ENCODE data around the gene RGS9BP. TPM values are rescaled to one million over a fixed set of nuclear protein-coding genes. Genes with fewer than 3 reads are reported as not detected.
A peak's percentile ranks its signal among the peaks of the same experiment; 100 is the strongest.

RGS9BP gene
- total and polyA plus RNA-seq, 3 donors from 2014 or later = 0.58 to 2.4 (median 0.94) TPM

DNA sequence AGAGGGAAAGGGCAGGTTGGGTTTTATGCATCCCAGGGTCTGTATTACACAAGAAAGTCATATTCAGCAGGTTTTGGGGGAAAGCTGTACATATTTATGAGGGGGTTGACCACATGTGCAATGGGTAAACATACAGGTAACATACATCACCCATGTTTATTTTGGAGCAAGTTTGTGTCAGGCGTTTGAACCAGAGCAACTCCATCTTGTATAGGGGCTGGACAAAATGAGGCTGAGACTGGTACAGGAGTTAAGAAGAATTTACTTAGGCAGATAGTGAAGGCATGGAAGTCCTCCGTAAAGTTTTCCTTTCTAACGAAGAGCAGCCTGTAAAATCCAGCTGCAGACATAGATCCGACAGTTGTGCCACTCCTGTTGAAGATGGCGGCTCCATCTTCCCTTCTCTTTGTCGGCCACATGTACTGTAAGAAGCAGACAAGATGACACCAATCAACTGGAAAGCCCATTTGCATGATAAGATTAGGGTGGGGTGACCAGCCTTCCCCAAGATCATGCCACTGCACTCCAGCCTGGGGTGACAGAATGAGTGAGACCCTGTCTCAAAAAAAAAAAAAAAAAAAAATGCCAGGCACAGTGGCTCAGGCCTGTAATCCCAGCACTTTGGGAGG lies 11.3 kb downstream of the RGS9BP start:
- H3K9me3 ChIP-seq = no peaks in the 10 kb centered on the region
- no peak for DNase-seq
- TF ChIP-seq, protein P1, sequence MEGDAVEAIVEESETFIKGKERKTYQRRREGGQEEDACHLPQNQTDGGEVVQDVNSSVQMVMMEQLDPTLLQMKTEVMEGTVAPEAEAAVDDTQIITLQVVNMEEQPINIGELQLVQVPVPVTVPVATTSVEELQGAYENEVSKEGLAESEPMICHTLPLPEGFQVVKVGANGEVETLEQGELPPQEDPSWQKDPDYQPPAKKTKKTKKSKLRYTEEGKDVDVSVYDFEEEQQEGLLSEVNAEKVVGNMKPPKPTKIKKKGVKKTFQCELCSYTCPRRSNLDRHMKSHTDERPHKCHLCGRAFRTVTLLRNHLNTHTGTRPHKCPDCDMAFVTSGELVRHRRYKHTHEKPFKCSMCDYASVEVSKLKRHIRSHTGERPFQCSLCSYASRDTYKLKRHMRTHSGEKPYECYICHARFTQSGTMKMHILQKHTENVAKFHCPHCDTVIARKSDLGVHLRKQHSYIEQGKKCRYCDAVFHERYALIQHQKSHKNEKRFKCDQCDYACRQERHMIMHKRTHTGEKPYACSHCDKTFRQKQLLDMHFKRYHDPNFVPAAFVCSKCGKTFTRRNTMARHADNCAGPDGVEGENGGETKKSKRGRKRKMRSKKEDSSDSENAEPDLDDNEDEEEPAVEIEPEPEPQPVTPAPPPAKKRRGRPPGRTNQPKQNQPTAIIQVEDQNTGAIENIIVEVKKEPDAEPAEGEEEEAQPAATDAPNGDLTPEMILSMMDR (IDR thresholded peaks at IDR 0.05) = no peak
- no peak for TF ChIP-seq POLR2A (IDR thresholded peaks at IDR 0.05)
- H3K27ac ChIP-seq = no peak overlapping the region
- intact Hi-C loops (cut with DNase I; ENCODE audit: low total_unique reads) = no loop called here
- WGBS, 2 donors = 94% methylated on average over 6 of the region's 6 CpGs
- H3K36me3 ChIP-seq (ENCODE audit: low read depth, missing control alignments) = no peaks in the 10 kb centered on the region
- H3K4me1 ChIP-seq = peaks cover 6% of the 10 kb centered on the region
- H3K27me3 ChIP-seq = no peaks in the 10 kb centered on the region
- H3K4me3 ChIP-seq = no peak overlapping the region

GRCh38 chr19:32687681-32688080 lies 12.0 kb downstream of the RGS9BP start:
- intact Hi-C loops (cut with DNase I; ENCODE audit: low total_unique reads) = no loop called here
- no peaks in the 10 kb centered on the region for H3K9me3 ChIP-seq
- no peaks in the 10 kb centered on the region for H3K36me3 ChIP-seq (ENCODE audit: low read depth, missing control alignments)
- peaks cover 7% of the 10 kb centered on the region for H3K4me1 ChIP-seq
- H3K27ac ChIP-seq = no peak overlapping the region
- H3K4me3 ChIP-seq = no peak overlapping the region
- 80 to 89% methylated on average over 4 of the region's 4 CpGs for WGBS, 2 donors
- no peak for DNase-seq
- TF ChIP-seq, protein P1 (IDR thresholded peaks at IDR 0.05) = no peak
- TF ChIP-seq POLR2A (IDR thresholded peaks at IDR 0.05) = no peak
- H3K27me3 ChIP-seq = no peaks in the 10 kb centered on the region

DNA sequence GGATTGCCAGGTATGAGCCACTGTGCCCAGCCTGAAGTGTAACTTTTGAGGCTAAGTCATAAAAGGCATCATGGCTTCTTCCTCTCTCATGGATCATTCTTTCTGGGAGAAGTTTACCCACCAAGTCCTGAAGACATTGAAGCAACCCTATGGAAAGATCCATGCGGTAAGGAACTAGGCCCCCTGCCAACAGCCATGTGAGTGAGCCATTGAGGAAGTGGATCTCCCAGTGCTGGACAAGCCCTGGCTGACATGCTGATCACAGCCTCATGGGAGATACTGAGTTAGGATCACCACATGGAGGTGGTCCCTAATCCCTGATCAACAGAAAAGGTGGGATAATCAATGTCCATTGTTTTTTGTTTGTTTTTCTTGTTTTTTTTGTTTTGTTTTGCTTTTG lies 12.7 kb downstream of the RGS9BP start:
- no peaks in the 10 kb centered on the region for H3K36me3 ChIP-seq (ENCODE audit: low read depth, missing control alignments)
- no peaks in the 10 kb centered on the region for H3K9me3 ChIP-seq
- peaks cover 13% of the 10 kb centered on the region for H3K4me1 ChIP-seq
- H3K27ac ChIP-seq = no peak overlapping the region
- no peak overlapping the region for H3K4me3 ChIP-seq
- intact Hi-C loops (cut with DNase I; ENCODE audit: low total_unique reads) = no loop called here
- peak; percentile 26 for DNase-seq
- WGBS, 2 donors = 67 to 77% methylated on average over 1 of the region's 1 CpG
- TF ChIP-seq POLR2A (IDR thresholded peaks at IDR 0.05) = no peak
- TF ChIP-seq, protein P1 (IDR thresholded peaks at IDR 0.05) = no peak
- no peaks in the 10 kb centered on the region for H3K27me3 ChIP-seq

DNA sequence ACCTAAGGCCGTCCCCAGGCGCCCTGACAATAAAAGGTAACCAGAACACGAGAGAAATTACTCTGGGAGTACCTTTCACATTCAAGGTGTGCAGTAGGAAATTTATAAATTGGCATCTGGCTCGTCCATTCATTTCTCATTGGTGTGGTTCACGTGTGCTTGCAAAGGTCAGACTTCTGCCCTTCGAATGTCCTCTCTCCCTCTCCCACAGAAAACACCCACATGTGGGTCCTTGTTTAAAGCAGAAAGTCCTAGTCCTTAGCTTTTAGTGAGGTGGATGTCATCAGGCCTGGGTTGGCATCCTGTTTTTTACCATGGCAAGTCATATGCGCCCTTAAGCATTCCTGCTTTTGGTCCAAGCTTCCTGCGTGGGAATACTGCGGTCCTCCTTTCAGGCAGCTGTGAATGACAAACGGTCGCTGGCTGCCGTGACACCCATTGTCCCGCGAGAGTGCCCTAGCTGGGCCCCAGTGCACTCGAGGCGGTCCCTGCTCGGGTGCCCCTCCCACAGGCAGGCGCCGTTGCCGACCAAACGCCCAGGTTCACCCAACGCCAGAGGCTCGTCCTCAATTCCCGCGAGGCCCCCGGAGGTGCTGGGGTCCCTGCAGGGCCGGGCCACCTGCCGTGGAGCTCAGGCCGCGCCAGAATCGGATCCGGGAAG lies 15.8 kb downstream of the RGS9BP start, which contains the start of gene NUDT19:
TSS of gene NUDT19 (plus strand) at position 531 of the 661 bp plus-strand sequence. CDS start 140 bp downstream, outside the sequence.
- intact Hi-C loops (cut with DNase I; ENCODE audit: low total_unique reads) = no loop called here
- Histone ChIP-seq H3K27me3 (no peaks in the 10 kb centered on the region), H3K9me3 (no peaks in the 10 kb centered on the region), H3K4me1 (peaks cover 18% of the 10 kb centered on the region), H3K36me3 (ENCODE audit: low read depth, missing control alignments) (no peaks in the 10 kb centered on the region), H3K4me3 (peak within 1 kb of the TSS; percentile 74 to 77), H3K27ac (peak within 1 kb of the TSS; percentile 68 to 75)
- WGBS, 2 donors = 5 to 7% methylated on average over 30 to 32 of the region's 32 CpGs
- TF ChIP-seq POLR2A (IDR thresholded peaks at IDR 0.05) = no peak
- TF ChIP-seq, protein P1 (IDR thresholded peaks at IDR 0.05) = no peak
- peak; percentile 92 for DNase-seq
